HCT116 (cell line): ENCODE results near the gene NFAT5. TPM values are rescaled to one million over a fixed set of nuclear protein-coding genes. Genes with fewer than 3 reads are reported as not detected.

ENCODE experiments used
- ATAC-seq: fragments of 200-7000 bp; cut with Tn5 transposase; 2 replicates; pipeline ENCODE4 v1.9.1; 2020; ENCODE audit warnings: mild to moderate bottlenecking, moderate library complexity
- BruUV-seq: library from RNA; stranded (reverse); fragments of 400-500 nt; replicated peaks from 2 replicates; lab custom pipeline; 2021; lab: Mats Ljungman, UMichigan
- CTCF ChIA-PET: fragments of 300-600 bp; sonication (Branson Sonifier 250); formaldehyde crosslinking; loops from one replicate; lab custom pipeline; 2021; ENCODE audit warnings: antibody characterized with exemption; lab: Charles Lee
- POLR2A ChIA-PET: fragments of 300-600, 350-600 bp; sonication (Branson Sonifier 250); formaldehyde crosslinking; loops from one replicate; lab custom pipeline; 2021; ENCODE audit warnings: antibody characterized with exemption; lab: Charles Lee
- RAD21 ChIA-PET, 2 experiments: fragments of 300-600 bp; sonication (Branson Sonifier 250); formaldehyde crosslinking; loops; one replicate each; lab custom pipeline; 2023; ENCODE audit warnings: low total read pairs in 2 of 2; ENCODE audit not compliant: uncharacterized antibody in 2 of 2, unreplicated experiment in 2 of 2, low non-redundant PET in 1 of 2; lab: Charles Lee
- DNase-seq: peaks from one replicate; pipeline ENCODE4 v3.0.0-alpha.2; 2010; ENCODE audit warnings: low read depth, low spot score
- H2AFZ ChIP-seq: fragments of 200-600 bp; shearing (Covaris generic), sonication (generic); 2 replicates; pipeline ENCODE4 v1.6.1; 2017; ENCODE audit warnings: low read depth, mixed run types, mixed read lengths, antibody characterized with exemption, low read length; ENCODE audit not compliant: poor library complexity, severe bottlenecking
- H3K27ac ChIP-seq: 2 replicates; pipeline ENCODE4 v1.5.1; 2012; ENCODE audit warnings: low read depth, low read length
- H3K27me3 ChIP-seq: fragments of 200-600 bp; sonication (generic); 2 replicates; pipeline ENCODE4 v1.6.1; 2016; ENCODE audit warnings: mixed run types, low read length, mixed read lengths; ENCODE audit not compliant: insufficient read depth
- H3K36me3 ChIP-seq, 2 experiments: fragments of 200-500 bp in 1 of 2; fragments of 200-600 bp in 1 of 2; sonication (Bioruptor generic) in 1 of 2; sonication (generic) in 1 of 2; 2 replicates each; pipeline versions ENCODE4 v1.5.1 to v1.6.1; 2014 to 2016; ENCODE audit warnings: low read length in 2 of 2, inconsistent platforms in 1 of 2, mixed read lengths in 1 of 2, mixed run types in 1 of 2; ENCODE audit not compliant: insufficient read depth in 2 of 2, control insufficient read depth in 1 of 2
- H3K4me1 ChIP-seq, 2 experiments: fragments of 200-600 bp in 1 of 2; sonication (generic) in 1 of 2; 2 replicates each; pipeline versions ENCODE4 v1.5.1 to v1.6.1; 2012 to 2017; ENCODE audit warnings: low read length in 2 of 2, inconsistent platforms in 1 of 2, mild to moderate bottlenecking in 1 of 2, mixed read lengths in 1 of 2, mixed run types in 1 of 2, moderate library complexity in 1 of 2; ENCODE audit not compliant: insufficient read depth in 2 of 2, control insufficient read depth in 1 of 2
- H3K4me2 ChIP-seq: fragments of 200-600 bp; sonication (generic); 2 replicates; pipeline ENCODE4 v1.6.1; 2017; ENCODE audit warnings: mixed run types, low read length, mixed read lengths
- H3K4me3 ChIP-seq, 2 experiments: fragments of 200-600 bp in 1 of 2; sonication (generic) in 1 of 2; replicated peaks in 1 of 2; 2 replicates each; pipeline ENCODE4 v1.5.1; 2011 to 2016; ENCODE audit warnings: low read length in 2 of 2, control low read depth in 1 of 2, low read depth in 1 of 2, mild to moderate bottlenecking in 1 of 2, mixed read lengths in 1 of 2, mixed run types in 1 of 2
- H3K79me2 ChIP-seq: fragments of 200-600 bp; sonication (generic); 2 replicates; pipeline ENCODE4 v1.6.1; 2017; ENCODE audit warnings: mild to moderate bottlenecking, mixed run types, low read length, moderate library complexity, mixed read lengths; ENCODE audit not compliant: insufficient read depth
- H3K9ac ChIP-seq: fragments of 200-600 bp; sonication (generic); 2 replicates; pipeline ENCODE4 v1.6.1; 2016; ENCODE audit warnings: low read length, mixed read lengths
- H3K9me2 ChIP-seq: fragments of 200-600 bp; sonication (generic), shearing (Covaris generic); 2 replicates; pipeline ENCODE4 v1.6.1; 2017; ENCODE audit warnings: mixed run types, mild to moderate bottlenecking, moderate library complexity; ENCODE audit not compliant: insufficient read depth
- H3K9me3 ChIP-seq, 2 experiments: fragments of 200-500 bp in 1 of 2; fragments of 200-600 bp in 1 of 2; sonication (Bioruptor generic) in 1 of 2; sonication (generic) in 1 of 2; 2 replicates each; pipeline ENCODE4 v1.6.1; 2014 to 2017; ENCODE audit warnings: low read length in 2 of 2, mixed read lengths in 2 of 2, inconsistent platforms in 1 of 2, low read depth in 1 of 2, mild to moderate bottlenecking in 1 of 2, mixed run types in 1 of 2, moderate library complexity in 1 of 2; ENCODE audit not compliant: control insufficient read depth in 1 of 2, insufficient read depth in 1 of 2
- H4K20me1 ChIP-seq: fragments of 200-600 bp; sonication (generic), shearing (Covaris generic); 2 replicates; pipeline ENCODE4 v1.6.1; 2017; ENCODE audit warnings: mixed run types, mild to moderate bottlenecking, moderate library complexity; ENCODE audit not compliant: insufficient read depth
- CBX3 ChIP-seq: IDR thresholded peaks from 2 replicates; pipeline ENCODE4 v1.6.1; 2012; ENCODE audit warnings: low read depth
- CEBPB ChIP-seq: IDR thresholded peaks from 2 replicates; pipeline ENCODE4 v1.6.1; 2012; ENCODE audit warnings: low read depth
- EGR1 ChIP-seq: IDR thresholded peaks from 2 replicates; pipeline ENCODE4 v1.6.1; 2012; ENCODE audit warnings: low read depth
- FOSL1 ChIP-seq: IDR thresholded peaks from 2 replicates; pipeline ENCODE4 v1.6.1; 2012; ENCODE audit warnings: low read depth
- JUND ChIP-seq: IDR thresholded peaks from 2 replicates; pipeline ENCODE4 v1.6.1; 2012
- MAX ChIP-seq: IDR thresholded peaks from 2 replicates; pipeline ENCODE4 v1.6.1; 2012
- POLR2AphosphoS5 ChIP-seq: IDR thresholded peaks from 2 replicates; pipeline ENCODE4 v1.6.1; 2011; ENCODE audit warnings: mild to moderate bottlenecking, low read depth, low read length, moderate library complexity
- SIN3A ChIP-seq: IDR thresholded peaks from 2 replicates; pipeline ENCODE4 v1.6.1; 2012; ENCODE audit warnings: low read depth
- SP1 ChIP-seq: IDR thresholded peaks from 2 replicates; pipeline ENCODE4 v1.6.1; 2012; ENCODE audit warnings: low read depth
- SRF ChIP-seq: IDR thresholded peaks from 2 replicates; pipeline ENCODE4 v1.6.1; 2012; ENCODE audit warnings: low read depth
- YY1 ChIP-seq: IDR thresholded peaks from 2 replicates; pipeline ENCODE4 v1.6.1; 2011; ENCODE audit warnings: low read length, low read depth, moderate library complexity, mild to moderate bottlenecking; ENCODE audit not compliant: insufficient replicate concordance; ENCODE audit errors: extremely low read depth
- ZFX ChIP-seq: fragments of 450-650 bp; IDR thresholded peaks from 2 replicates; pipeline ENCODE4 v1.6.1; 2017
- intact Hi-C: fragments of 100-400 bp; cut with micrococcal nuclease; formaldehyde crosslinking; loops from 2 replicates; pipeline ENCODE4 v1.10.0; 2022
- total RNA-seq: library from RNA; stranded (reverse); gene quantifications from one replicate; pipeline ENCODE4 v1.2.1, GENCODE V29; 2021; ENCODE audit not compliant: unreplicated experiment

The NFAT5 gene
- total RNA-seq, 1 experiment from 2014 or later: 67.4 TPM

DNA sequence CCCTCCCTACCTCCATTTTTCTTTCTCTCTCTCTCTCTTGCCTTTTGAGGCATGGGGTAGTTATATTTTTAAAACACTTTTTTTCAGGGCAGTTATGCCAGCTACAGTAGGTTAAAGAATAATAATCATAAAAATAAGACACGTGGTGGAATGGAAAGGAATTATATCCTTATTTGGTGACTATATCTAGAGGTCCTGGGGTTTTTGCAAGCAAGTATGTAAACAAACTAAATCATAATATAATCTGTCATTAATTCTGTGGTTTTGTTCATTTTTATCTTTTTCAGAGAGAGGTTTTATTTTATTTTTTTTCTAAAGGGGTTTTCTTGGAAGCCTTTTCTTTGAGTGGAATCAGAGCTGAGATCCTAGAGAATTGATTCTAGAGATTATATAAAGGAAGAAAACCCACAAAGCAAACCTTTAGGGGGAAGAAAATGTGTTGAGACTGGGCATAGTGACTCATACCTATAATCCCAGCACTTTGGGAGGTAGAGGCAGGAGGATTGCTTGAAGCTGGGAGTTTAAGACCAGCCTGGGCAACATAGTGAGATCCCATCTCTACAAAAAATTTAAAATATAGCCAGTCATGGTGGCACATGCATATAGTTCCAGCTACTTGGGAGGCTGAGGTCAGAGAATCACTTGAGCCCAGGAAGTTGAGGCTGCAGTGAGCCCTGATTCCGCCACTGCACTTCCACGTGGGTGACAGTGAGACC lies 107.4 kb downstream of the NFAT5 start:
- no peaks in the 10 kb centered on the region for H3K9me2 ChIP-seq
- H3K27me3 ChIP-seq: no peaks in the 10 kb centered on the region
- H4K20me1 ChIP-seq: no peaks in the 10 kb centered on the region
- no peak for ATAC-seq
- TSS peak; percentile 10 for BruUV-seq
- intact Hi-C loops: no loop called here
- peaks cover 56 to 66% of the 10 kb centered on the region in 2 experiments for H3K36me3 ChIP-seq
- H3K9ac ChIP-seq: no peak overlapping the region
- no peak overlapping the region for H3K4me3 ChIP-seq
- ChIA-PET CTCF (no interaction called here), POLR2A (interaction anchor here (0.9 kb wide), 1 partner anchor 31 kb away, joined by 3 read pairs; no protein-coding TSS in a partner anchor)
- H3K4me2 ChIP-seq: 0 out of 2 replicates have a peak overlapping the region, but pooled peaks have one; percentile 2
- TF ChIP-seq ZFX (no peak), SIN3A (no peak), POLR2AphosphoS5 (no peak), CEBPB (no peak), YY1 (no peak), SP1 (no peak), SRF (no peak), JUND (no peak)
- TF ChIP-seq, all 23 proteins: peak for 0
- DNase-seq: no peak
- H3K4me1 ChIP-seq: peaks cover 0 to 20% of the 10 kb centered on the region in 2 experiments; a peak in 2 of 4 replicates
- H3K9me3 ChIP-seq: no peaks in the 10 kb centered on the region
- RAD21 ChIA-PET: no interaction called here
- H3K27ac ChIP-seq: no peak overlapping the region
- H2AFZ ChIP-seq: no peak overlapping the region
- H3K79me2 ChIP-seq: peaks cover 76% of the 10 kb centered on the region

GRCh38 chr16:69680358-69680757 lies 114.6 kb downstream of the NFAT5 start:
- BruUV-seq: no TSS peak

More at GRCh38 chr16:69680358-69680757, 114.6 kb downstream of the NFAT5 start:
- intact Hi-C loops: no loop called here
- H3K4me3 ChIP-seq: no peak overlapping the region
- ChIA-PET POLR2A (no interaction called here), RAD21 (no interaction called here)
- H3K9me3 ChIP-seq: no peaks in the 10 kb centered on the region
- TF ChIP-seq CBX3: no peak
- TF ChIP-seq CEBPB: no peak
- TF ChIP-seq POLR2AphosphoS5: no peak
- TF ChIP-seq EGR1: no peak
- no peak for TF ChIP-seq MAX
- no peak for TF ChIP-seq FOSL1
- TF ChIP-seq, all 23 proteins: peak for 0
- no peak for DNase-seq
- no peak overlapping the region for H3K9ac ChIP-seq
- CTCF ChIA-PET: no interaction called here
- no peaks in the 10 kb centered on the region for H4K20me1 ChIP-seq
- no peak for ATAC-seq
- no peak overlapping the region for H3K4me2 ChIP-seq
- no peaks in the 10 kb centered on the region for H3K4me1 ChIP-seq
- no peaks in the 10 kb centered on the region for H3K9me2 ChIP-seq
- peaks cover 48% of the 10 kb centered on the region for H3K79me2 ChIP-seq
- H2AFZ ChIP-seq: no peak overlapping the region
- H3K27ac ChIP-seq: no peak overlapping the region
- no peaks in the 10 kb centered on the region for H3K27me3 ChIP-seq
- H3K36me3 ChIP-seq: peaks cover 45 to 49% of the 10 kb centered on the region in 2 experiments
